ACHN (cell line): ENCODE data around the gene CNIH4.
"Not testable (repeated sequence)": the region's sequence is repeated elsewhere in the genome, so short reads cannot be mapped to it uniquely, and the experiment has no call there.

ENCODE experiments used
- DNase-seq: peaks from one replicate; pipeline ENCODE4 v3.0.0-alpha.2; 2015
- in situ Hi-C: cut with HindIII; loops from 2 replicates; pipeline ENCODE4 v1.10.0; 2017; ENCODE audit warnings: low sequenced_read_pairs, low pct_ligation_motif_present, low pct_unique_long_range_greater_than_20kb

CNIH4 gene

DNA sequence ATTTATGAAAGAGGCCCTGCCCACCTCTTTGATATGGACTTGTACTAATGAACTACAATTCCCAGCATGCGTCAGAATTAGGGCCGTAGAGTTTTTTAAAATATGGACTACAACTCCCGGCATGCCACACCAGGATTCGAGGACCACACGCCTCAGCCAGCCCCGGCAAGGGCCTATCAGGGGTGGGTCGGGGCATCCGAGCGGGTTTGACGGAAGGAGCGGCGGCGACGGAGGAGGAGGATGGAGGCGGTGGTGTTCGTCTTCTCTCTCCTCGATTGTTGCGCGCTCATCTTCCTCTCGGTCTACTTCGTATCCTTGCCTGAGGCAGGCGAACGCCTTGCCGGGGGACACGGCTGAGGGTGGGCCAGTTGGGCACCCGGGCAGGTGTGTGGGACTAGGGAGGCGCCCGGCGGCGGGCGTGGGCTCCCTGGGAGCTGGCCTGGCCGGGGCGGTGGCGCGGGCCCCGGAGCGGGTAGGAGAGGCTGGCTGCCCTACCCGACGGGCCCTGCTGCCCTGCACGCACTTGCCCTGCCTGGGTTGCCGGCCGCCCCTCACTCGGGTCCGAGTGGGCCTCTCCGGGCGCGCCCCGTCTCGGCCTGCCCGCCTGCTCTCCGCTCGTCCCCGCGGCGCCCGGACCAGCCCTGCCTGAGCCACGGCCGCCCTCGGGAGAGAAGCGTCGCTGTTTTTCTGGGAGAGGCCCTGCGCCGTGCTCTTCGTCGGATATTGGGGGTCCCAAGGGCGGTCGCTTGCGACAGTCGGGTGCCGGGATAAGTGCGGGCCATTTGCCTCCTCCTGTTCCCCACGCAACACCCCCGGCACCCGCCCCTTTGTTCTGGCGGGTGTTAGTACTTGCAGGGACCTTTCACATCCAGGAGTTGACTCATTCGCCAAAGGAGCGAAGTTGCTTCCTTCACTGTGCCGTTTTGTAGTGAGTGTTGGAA is at the start of gene CNIH4:
CNIH4 (plus strand) TSS at position 195 of the 941 bp plus-strand sequence; CDS start at position 241, 46 bp downstream.
- in situ Hi-C loops, result no loop called here
- DNase-seq, result peak; percentile 97

DNA sequence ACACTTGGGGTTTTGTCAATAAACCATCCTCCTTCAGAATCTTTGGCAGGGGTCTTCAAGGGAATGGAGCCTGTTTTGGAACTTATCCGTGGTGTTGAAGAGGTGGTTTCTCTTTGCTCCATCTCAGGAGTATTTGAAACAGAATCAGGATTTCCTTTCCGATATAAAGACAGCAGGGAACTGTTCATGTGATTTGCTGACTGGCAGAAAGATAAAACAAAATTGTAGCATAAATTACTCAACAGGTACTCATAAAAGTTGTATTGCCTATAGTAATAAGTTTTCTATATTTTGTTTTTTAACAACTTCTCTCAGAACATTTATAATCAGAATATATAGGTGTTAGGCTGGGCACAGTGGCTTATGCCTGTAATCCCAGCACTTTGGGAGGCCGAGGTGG is 48.6 kb upstream of the CNIH4 start:
- no peak for DNase-seq
- in situ Hi-C loops, result no loop called here

DNA sequence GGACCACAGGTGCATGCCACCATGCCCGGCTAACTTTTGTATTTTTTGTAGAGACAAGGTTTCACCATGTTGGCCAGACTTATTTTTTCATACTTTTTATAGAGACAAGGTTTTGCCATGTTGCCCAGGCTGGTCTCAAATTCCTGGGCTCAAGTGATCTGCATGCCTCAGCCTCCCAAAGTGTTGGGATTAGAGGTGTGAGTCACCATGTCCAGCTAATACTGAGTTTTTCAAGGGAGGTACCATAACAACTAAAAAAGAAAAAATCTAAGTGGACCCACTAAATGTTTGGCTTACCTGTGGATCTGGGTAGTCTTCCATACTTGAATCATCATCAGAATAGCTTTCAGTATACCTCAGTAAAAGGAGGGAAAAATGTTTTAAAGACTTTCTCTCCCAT is 45.2 kb upstream of the CNIH4 start:
- in situ Hi-C loops, DNase-seq: not testable (repeated sequence)

GRCh38 chr1:224312025-224312424 is 44.7 kb upstream of the CNIH4 start:
- in situ Hi-C loops, result no loop called here
- no peak for DNase-seq

DNA sequence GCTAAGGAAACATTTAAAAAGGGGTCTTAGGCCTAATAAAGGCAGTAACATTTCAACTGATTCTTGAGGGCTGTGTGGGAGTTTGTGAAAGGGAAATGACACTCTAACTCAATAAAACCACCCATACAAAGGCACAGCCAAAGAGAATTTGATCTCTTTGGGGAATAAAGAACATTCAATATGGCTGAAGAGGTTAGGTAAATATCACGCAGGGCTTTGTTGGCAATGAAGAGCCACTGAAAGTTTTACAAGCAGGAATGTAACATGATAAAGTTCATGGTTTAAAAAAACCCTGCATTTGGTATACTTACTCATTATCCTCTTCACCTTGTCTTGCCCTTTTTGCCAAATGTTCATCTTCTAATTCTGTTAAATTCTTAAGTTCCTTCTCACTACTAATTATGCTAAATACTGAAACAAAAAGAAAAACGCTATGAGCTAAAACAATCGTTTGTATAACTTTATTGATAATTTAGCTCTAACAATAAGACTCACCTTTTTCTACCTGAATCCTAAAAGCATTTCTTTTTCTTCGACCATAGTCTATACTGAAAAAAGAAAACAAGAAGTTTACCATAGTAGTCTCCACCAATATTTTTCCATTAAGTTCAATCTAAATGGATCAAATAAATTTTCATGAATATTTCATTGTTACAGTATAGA is 39.2 kb upstream of the CNIH4 start:
- no peak for DNase-seq

DNA sequence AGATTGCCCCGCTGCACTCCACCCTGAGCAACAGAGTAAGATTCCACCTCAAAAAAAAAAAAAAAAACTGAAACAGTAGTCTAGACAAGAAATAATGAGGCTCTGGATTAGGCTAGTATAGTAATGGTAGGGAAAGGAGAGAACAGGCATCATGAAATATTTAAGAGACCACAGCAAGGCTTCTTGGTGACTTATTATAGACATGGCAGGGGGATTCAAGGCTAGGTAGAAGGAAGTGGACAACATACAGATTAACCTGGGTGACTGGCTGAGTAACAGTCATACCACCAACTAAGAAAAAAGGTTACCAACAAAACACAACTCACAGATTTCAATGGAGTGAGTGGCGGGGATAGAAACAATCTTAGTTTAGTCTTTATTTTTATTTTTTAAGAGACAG is 35.0 kb upstream of the CNIH4 start:
- in situ Hi-C loops, result no loop called here
- no peak for DNase-seq

More for the DNA sequence above, 39.2 kb upstream of the CNIH4 start:
- in situ Hi-C loops, result no loop called here

DNA sequence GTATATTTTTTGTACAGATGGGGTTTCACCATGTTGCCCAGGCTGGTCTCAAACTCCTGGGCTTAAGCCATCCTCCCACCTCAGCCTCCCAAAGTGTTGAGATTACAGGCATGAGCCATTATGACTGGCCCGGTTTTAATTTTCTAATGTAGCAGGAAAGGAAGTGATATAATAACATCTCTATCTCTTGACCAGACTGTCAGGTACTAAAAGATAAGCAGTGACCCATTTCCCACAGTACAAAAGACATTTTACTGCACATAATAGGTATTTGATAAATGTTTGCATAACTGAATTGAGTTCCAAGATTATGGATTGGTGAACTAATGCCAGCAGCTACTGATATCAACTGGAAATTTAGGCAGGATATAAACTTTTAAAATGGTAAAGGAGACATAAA is 30.7 kb upstream of the CNIH4 start:
- no peak for DNase-seq
- in situ Hi-C loops, result no loop called here

- in situ Hi-C loops, result no loop called here
- DNase-seq, result no peak
Measured at GRCh38 chr1:224328644-224329043, 28.0 kb upstream of the CNIH4 start.

DNA sequence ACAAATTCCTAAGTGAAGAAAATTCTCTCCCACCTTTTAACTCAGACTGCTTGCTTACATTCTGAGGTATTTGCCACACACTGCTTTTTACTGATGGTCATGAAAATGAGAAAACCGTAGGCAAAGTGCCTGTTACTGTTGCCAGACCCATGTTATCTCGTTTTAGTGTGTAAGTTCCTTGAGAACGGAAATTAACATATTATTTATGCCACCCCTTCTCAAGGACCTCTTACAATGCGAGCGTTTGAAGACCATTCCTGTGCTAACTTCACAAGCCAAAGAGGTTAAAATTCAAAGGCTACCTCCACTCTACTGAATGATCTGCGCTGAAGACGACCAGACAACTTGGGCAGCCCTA is 27.2 kb upstream of the CNIH4 start:
- no peak for DNase-seq
- in situ Hi-C loops, result no loop called here

DNA sequence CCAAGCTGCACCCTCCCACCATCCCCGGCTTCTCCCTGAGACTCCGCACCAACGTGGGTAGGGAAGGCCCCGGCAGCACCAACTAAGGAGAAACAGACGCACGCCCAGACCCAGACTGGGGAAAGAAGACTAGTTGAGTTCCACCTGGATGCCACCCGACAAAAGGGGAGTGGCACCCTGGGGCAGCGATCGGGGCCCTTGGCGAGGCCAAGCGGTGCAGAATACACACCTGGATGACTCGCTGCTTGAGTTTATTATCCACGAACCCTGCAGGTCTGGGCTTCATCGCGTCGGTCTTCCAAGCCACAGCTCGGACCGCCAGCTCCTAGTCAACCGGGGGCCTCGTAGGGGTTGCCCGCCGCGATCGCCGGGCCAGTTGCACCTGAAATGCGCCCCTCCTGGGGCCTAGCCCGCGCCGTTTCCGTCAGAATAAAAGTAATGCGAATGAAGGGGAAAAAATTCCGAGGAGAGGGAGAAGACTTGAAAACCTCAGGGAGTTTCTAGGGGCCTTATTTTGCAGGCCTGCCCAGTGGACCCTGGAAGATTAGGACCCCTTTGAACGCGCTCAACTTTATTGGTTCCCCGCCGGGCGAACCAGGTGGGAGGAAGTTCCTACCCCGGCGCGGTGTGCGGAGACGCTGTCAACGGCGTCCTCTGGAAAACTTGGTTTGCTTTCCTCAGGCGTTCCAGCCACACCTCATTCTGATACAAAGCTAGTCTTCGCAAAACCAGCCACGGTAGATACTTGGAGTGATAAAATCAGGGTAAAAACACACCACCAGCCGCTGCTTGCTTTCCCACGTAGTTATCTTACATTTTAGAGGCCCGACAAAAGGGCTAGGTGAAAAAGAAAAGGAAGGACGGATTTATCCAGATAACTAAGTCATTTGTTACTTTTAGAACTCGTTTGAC is 26.6 kb upstream of the CNIH4 start, which contains the start of gene NVL:
NVL (minus strand) TSS at position 331 of the 912 bp plus-strand sequence; CDS start at position 286, 45 bp downstream.
- DNase-seq, result peak; percentile 94
- in situ Hi-C loops, result no loop called here

- in situ Hi-C loops, result no loop called here
- DNase-seq, result no peak
Measured at GRCh38 chr1:224331326-224331725, 25.4 kb upstream of the CNIH4 start.

GRCh38 chr1:224331824-224332223 is 24.9 kb upstream of the CNIH4 start:
- DNase-seq, result no peak
- in situ Hi-C loops, result no loop called here

- DNase-seq, result peak; percentile 78
- in situ Hi-C loops, result no loop called here
Measured at GRCh38 chr1:224333309-224333926, 23.3 kb upstream of the CNIH4 start.

DNA sequence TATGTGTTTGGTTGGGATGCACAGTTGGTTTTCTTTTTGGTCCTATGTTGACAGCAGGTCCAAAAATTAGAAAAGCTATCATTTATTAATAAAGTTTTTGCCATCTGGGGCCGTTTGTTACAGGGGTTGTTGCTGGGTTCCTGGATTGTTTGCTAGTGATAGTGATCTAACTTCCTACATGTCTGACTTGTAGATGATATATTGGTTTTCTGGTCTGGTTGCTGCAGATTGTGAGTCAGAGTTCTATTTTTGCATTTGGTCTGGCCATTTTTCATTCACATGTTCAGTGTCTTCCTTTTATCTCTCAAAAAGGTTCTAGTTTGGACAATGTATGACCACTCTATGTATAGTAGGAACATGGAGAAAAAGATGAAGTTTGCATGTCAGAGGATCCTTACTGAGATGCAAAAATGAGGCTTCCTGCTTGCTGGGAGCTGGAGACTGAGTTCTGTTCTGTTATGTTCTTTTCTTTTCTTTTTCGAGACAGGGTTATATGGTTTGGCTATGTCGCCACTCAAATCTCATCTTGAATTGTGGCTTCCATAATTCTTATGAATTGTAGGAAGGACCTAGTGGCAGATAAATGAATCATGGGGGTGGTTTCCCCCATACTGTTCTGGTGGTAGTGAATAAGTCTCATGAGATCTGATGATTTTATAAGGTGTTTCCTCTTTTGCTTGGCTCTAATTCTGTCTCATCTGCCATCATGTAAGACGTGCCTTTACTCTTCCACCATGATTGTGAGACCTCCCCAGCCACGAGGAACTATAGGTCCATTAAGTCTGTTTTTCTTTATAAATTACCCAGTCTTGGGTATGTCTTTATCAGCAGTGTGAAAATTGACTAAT is 22.5 kb upstream of the CNIH4 start:
- in situ Hi-C loops, result no loop called here
- no peak for DNase-seq

GRCh38 chr1:224338150-224338838 is 18.4 kb upstream of the CNIH4 start:
- in situ Hi-C loops, result no loop called here
- DNase-seq, result no peak

DNA sequence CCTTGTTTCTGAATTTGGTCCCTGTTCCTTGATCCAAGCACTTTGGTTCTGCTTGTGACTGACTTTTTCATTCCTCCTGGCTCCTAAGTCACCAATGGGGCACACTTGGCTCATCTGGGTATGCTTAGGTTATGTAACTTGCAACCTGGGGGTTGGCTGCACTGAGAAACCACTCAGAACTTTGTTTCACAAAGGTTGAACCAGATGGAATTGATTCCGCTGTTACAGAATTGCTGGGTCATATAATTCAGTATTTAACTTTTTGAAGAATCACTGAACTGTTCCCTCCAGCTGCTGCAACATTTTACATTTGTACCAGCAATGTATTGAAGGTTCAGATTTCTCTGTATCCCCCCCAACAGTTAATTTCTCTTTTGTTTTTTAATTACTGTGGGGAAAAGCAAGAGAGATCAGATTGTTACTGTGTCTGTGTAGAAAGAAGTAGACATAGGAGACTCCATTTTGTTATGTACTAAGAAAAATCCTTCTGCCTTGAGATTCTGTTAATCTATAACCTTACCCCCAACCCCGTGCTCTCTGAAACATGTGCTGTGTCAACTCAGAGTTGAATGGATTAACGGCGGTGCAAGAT is 17.1 kb upstream of the CNIH4 start:
- in situ Hi-C loops, result no loop called here
- DNase-seq, result no peak
